Naive B cell (primary cell): ENCODE measurements around the gene NR1D1. TPM values are rescaled to one million over a fixed set of nuclear protein-coding genes. Genes with fewer than 3 reads are reported as not detected.

ENCODE experiments used
- ATAC-seq, 2 donors: fragments of 150-1000 bp; cut with Tn5 transposase; 2 replicates each; pipeline ENCODE4 v1.10.0; 2021; ENCODE audit warnings: low read depth in 2 of 2, mild to moderate bottlenecking in 2 of 2, moderate library complexity in 2 of 2
- DNase-seq: peaks from one replicate; pipeline ENCODE4 v3.0.0; 2022
- H3K27ac Mint-ChIP-seq, 6 donors: one replicate each; pipeline ENCODE4 v1.8.0; 2020 to 2022; ENCODE audit warnings: mild to moderate bottlenecking in 6 of 6, mixed read lengths in 6 of 6, moderate library complexity in 5 of 6, inconsistent platforms in 2 of 6
- H3K27me3 Mint-ChIP-seq, 3 donors: one replicate each; pipeline ENCODE4 v1.8.0; 2021 to 2022; ENCODE audit warnings: mixed read lengths in 3 of 3, mild to moderate bottlenecking in 1 of 3
- H3K36me3 Mint-ChIP-seq, 2 donors: one replicate each; pipeline ENCODE4 v1.8.0; 2020 to 2022; ENCODE audit warnings: mixed read lengths in 2 of 2, inconsistent platforms in 1 of 2, mild to moderate bottlenecking in 1 of 2
- H3K4me1 Mint-ChIP-seq, 3 donors: one replicate each; pipeline ENCODE4 v1.8.0; 2020 to 2022; ENCODE audit warnings: mixed read lengths in 3 of 3, inconsistent platforms in 1 of 3, mild to moderate bottlenecking in 1 of 3, moderate library complexity in 1 of 3
- H3K4me3 Mint-ChIP-seq, 8 donors: one replicate each; pipeline ENCODE4 v1.8.0; 2020 to 2022; ENCODE audit warnings: mild to moderate bottlenecking in 8 of 8, mixed read lengths in 8 of 8, moderate library complexity in 8 of 8, inconsistent platforms in 2 of 8
- H3K9me3 Mint-ChIP-seq, 7 donors: one replicate each; pipeline ENCODE4 v1.8.0; 2020 to 2022; ENCODE audit warnings: mixed read lengths in 7 of 7, mild to moderate bottlenecking in 5 of 7, inconsistent platforms in 2 of 7, moderate library complexity in 1 of 7
- polyA plus RNA-seq, 6 donors: library from polyadenylated mRNA; unstranded; fragments of 300-500 nt; fragmentation: Illumina TruSeq; gene quantifications; one replicate each; pipeline ENCODE4 v1.2.3, GENCODE V29; 2021; ENCODE audit warnings: low read depth in 6 of 6

Gene NR1D1
- polyA plus RNA-seq, 6 donors from 2014 or later: 1.1 to 2.9 (median 2.1) TPM; not detected in 1

GRCh38 chr17:40122136-40122998 is 22.0 kb upstream of the NR1D1 start:
- DNase-seq: peak; percentile 45
- Mint-ChIP-seq H3K4me1 (peaks cover 25 to 44% (median 34%) of the 10 kb centered on the region in 3 donors), H3K27me3 (no peaks in the 10 kb centered on the region), H3K9me3 (no peaks in the 10 kb centered on the region), H3K4me3 (peak overlapping the region in 7 of 8 donors; percentile 82 to 98 (median 91)), H3K36me3 (peaks cover 0 to 4% of the 10 kb centered on the region in 2 donors), H3K27ac (peak overlapping the region in 2 of 6 donors; percentile 46 to 60)
- ATAC-seq: peak; percentile 46 to 55

GRCh38 chr17:40121181-40122135 is 21.1 kb upstream of the NR1D1 start, which contains the start of gene MSL1:
MSL1 (plus strand) TSS chr17:40121971; CDS start chr17:40122613, 642 bp downstream.
- H3K27ac Mint-ChIP-seq: peak within 1 kb of the TSS; percentile 60 to 82 (median 72)
- peak within 1 kb of the TSS; percentile 81 to 98 (median 90) for H3K4me3 Mint-ChIP-seq
- ATAC-seq (peak; percentile 74 to 75), DNase-seq (peak; percentile 85)
- H3K27me3 Mint-ChIP-seq: no peaks in the 10 kb centered on the region
- H3K9me3 Mint-ChIP-seq: no peaks in the 10 kb centered on the region
- H3K36me3 Mint-ChIP-seq: no peaks in the 10 kb centered on the region
- peaks cover 25 to 41% (median 34%) of the 10 kb centered on the region in 3 donors for H3K4me1 Mint-ChIP-seq

- Mint-ChIP-seq H3K9me3 (no peaks in the 10 kb centered on the region), H3K4me3 (peak overlapping the region in 1 of 8 donors; percentile 15), H3K27me3 (no peaks in the 10 kb centered on the region), H3K4me1 (peaks cover 29 to 43% (median 33%) of the 10 kb centered on the region in 3 donors), H3K36me3 (no peaks in the 10 kb centered on the region), H3K27ac (peak overlapping the region in 1 of 6 donors; percentile 72)
- DNase-seq (no peak), ATAC-seq (no peak)
Observed at GRCh38 chr17:40115101-40115436, 14.7 kb upstream of the NR1D1 start.

GRCh38 chr17:40113907-40114245 is 13.5 kb upstream of the NR1D1 start:
- DNase-seq (no peak), ATAC-seq (no peak)
- Mint-ChIP-seq H3K4me1 (peaks cover 33 to 52% (median 33%) of the 10 kb centered on the region in 3 donors), H3K27ac (peak overlapping the region in 3 of 6 donors; percentile 52 to 73 (median 71)), H3K27me3 (no peaks in the 10 kb centered on the region), H3K36me3 (no peaks in the 10 kb centered on the region), H3K9me3 (no peaks in the 10 kb centered on the region), H3K4me3 (peak overlapping the region in 7 of 8 donors; percentile 9 to 91 (median 89))

GRCh38 chr17:40113110-40113906 is 12.9 kb upstream of the NR1D1 start:
- no peaks in the 10 kb centered on the region for H3K36me3 Mint-ChIP-seq
- H3K9me3 Mint-ChIP-seq: no peaks in the 10 kb centered on the region
- no peaks in the 10 kb centered on the region for H3K27me3 Mint-ChIP-seq
- ATAC-seq (peak; percentile 91), DNase-seq (peak; percentile 91)
- peak overlapping the region; percentile 75 to 92 (median 89) for H3K4me3 Mint-ChIP-seq
- peaks cover 31 to 55% (median 36%) of the 10 kb centered on the region in 3 donors for H3K4me1 Mint-ChIP-seq
- H3K27ac Mint-ChIP-seq: peak overlapping the region; percentile 52 to 89 (median 72)

- DNase-seq: no peak
- Mint-ChIP-seq H3K4me3 (peak overlapping the region in 5 of 8 donors; percentile 51 to 90 (median 76)), H3K4me1 (peaks cover 36 to 57% (median 42%) of the 10 kb centered on the region in 3 donors), H3K27ac (peak overlapping the region in 5 of 6 donors; percentile 59 to 89 (median 73)), H3K27me3 (no peaks in the 10 kb centered on the region), H3K9me3 (no peaks in the 10 kb centered on the region), H3K36me3 (no peaks in the 10 kb centered on the region)
- ATAC-seq: no peak
Observed at GRCh38 chr17:40112718-40113109, 12.3 kb upstream of the NR1D1 start.

- peak overlapping the region; percentile 20 to 90 (median 71) for H3K27ac Mint-ChIP-seq
- DNase-seq (no peak), ATAC-seq (no peak)
- peak overlapping the region in 6 of 8 donors; percentile 66 to 90 (median 76) for H3K4me3 Mint-ChIP-seq
- H3K27me3 Mint-ChIP-seq: no peaks in the 10 kb centered on the region
- no peaks in the 10 kb centered on the region for H3K9me3 Mint-ChIP-seq
- H3K4me1 Mint-ChIP-seq: peaks cover 41 to 62% (median 46%) of the 10 kb centered on the region in 3 donors
- no peaks in the 10 kb centered on the region for H3K36me3 Mint-ChIP-seq
Observed at GRCh38 chr17:40112191-40112711, 11.9 kb upstream of the NR1D1 start.

- DNase-seq: peak; percentile 66
- H3K27me3 Mint-ChIP-seq: no peaks in the 10 kb centered on the region
- H3K36me3 Mint-ChIP-seq: no peaks in the 10 kb centered on the region
- no peaks in the 10 kb centered on the region for H3K9me3 Mint-ChIP-seq
- peak; percentile 27 to 40 for ATAC-seq
- H3K4me3 Mint-ChIP-seq: peak overlapping the region; percentile 66 to 89 (median 75)
- H3K27ac Mint-ChIP-seq: peak overlapping the region; percentile 52 to 90 (median 78)
- peaks cover 49 to 70% (median 54%) of the 10 kb centered on the region in 3 donors for H3K4me1 Mint-ChIP-seq
Observed at GRCh38 chr17:40111221-40112128, 11.1 kb upstream of the NR1D1 start.

GRCh38 chr17:40110026-40110845 is 9.8 kb upstream of the NR1D1 start:
- Mint-ChIP-seq H3K27me3 (no peaks in the 10 kb centered on the region), H3K4me3 (peak overlapping the region in 3 of 8 donors; percentile 35 to 76 (median 54)), H3K9me3 (no peaks in the 10 kb centered on the region), H3K36me3 (no peaks in the 10 kb centered on the region), H3K4me1 (peaks cover 55 to 79% (median 61%) of the 10 kb centered on the region in 3 donors), H3K27ac (peak overlapping the region in 3 of 6 donors; percentile 50 to 71 (median 62))
- ATAC-seq: no peak
- no peak for DNase-seq

- H3K4me1 Mint-ChIP-seq: peaks cover 59 to 79% (median 69%) of the 10 kb centered on the region in 3 donors
- peak overlapping the region in 1 of 6 donors; percentile 93 for H3K27ac Mint-ChIP-seq
- H3K27me3 Mint-ChIP-seq: no peaks in the 10 kb centered on the region
- DNase-seq (no peak), ATAC-seq (no peak)
- no peak overlapping the region for H3K4me3 Mint-ChIP-seq
- no peaks in the 10 kb centered on the region for H3K9me3 Mint-ChIP-seq
- no peaks in the 10 kb centered on the region for H3K36me3 Mint-ChIP-seq
Observed at GRCh38 chr17:40108970-40109824, 8.8 kb upstream of the NR1D1 start.
